KBM-7 (cell line): ENCODE data around the gene RTCB.
"Not testable (repeated sequence)": the region's sequence is repeated elsewhere in the genome, so short reads cannot be mapped to it uniquely, and the experiment has no call there.

Experiments used
- DNase-seq: peaks from one replicate; pipeline ENCODE4 v3.0.0-alpha.2; 2015
- in situ Hi-C: fragments of 300-500 bp; cut with MboI; formaldehyde crosslinking; loops from 2 replicates; pipeline ENCODE4 v1.14.3; 2020; ENCODE audit warnings: low sequenced_read_pairs, low pct_unique_long_range_greater_than_20kb, mixed read lengths

RTCB gene

GRCh38 chr22:32396746-32397145 is 15.3 kb downstream of the RTCB start:
- in situ Hi-C loops: no loop called here
- no peak for DNase-seq

GRCh38 chr22:32396255-32396654 is 15.8 kb downstream of the RTCB start:
- in situ Hi-C loops: no loop called here
- no peak for DNase-seq

- no peak for DNase-seq
- in situ Hi-C loops: no loop called here
Observed at GRCh38 chr22:32395107-32395506, 16.9 kb downstream of the RTCB start.

- peak; percentile 39 for DNase-seq
- in situ Hi-C loops: no loop called here
Observed at GRCh38 chr22:32389685-32390084, 22.4 kb downstream of the RTCB start.

- DNase-seq: no peak
- in situ Hi-C loops: no loop called here
Observed at GRCh38 chr22:32385681-32386080, 26.4 kb downstream of the RTCB start.

- DNase-seq: no peak
- in situ Hi-C loops: no loop called here
Observed at GRCh38 chr22:32380991-32381390, 31.1 kb downstream of the RTCB start.

GRCh38 chr22:32378707-32379272 is 33.3 kb downstream of the RTCB start:
- in situ Hi-C loops: no loop called here
- peak; percentile 65 for DNase-seq

- no peak for DNase-seq
- in situ Hi-C loops: no loop called here
Observed at GRCh38 chr22:32376681-32377080, 35.4 kb downstream of the RTCB start.

GRCh38 chr22:32375678-32376450 is 36.2 kb downstream of the RTCB start:
- no peak for DNase-seq
- in situ Hi-C loops: no loop called here

GRCh38 chr22:32364210-32364609 is 47.8 kb downstream of the RTCB start:
- in situ Hi-C loops: no loop called here
- DNase-seq: no peak

GRCh38 chr22:32361257-32361656 is 50.8 kb downstream of the RTCB start:
- in situ Hi-C loops: no loop called here
- no peak for DNase-seq

GRCh38 chr22:32360096-32360495 is 52.0 kb downstream of the RTCB start:
- in situ Hi-C loops, DNase-seq: not testable (repeated sequence)

- in situ Hi-C loops, DNase-seq: not testable (repeated sequence)
Observed at GRCh38 chr22:32357567-32357966, 54.5 kb downstream of the RTCB start, which contains the start of gene RFPL3. Gene RFPL3 (plus strand): TSS chr22:32357867. CDS start chr22:32358072, 205 bp downstream.

GRCh38 chr22:32355760-32356159 is 56.3 kb downstream of the RTCB start:
- in situ Hi-C loops: no loop called here
- no peak for DNase-seq

GRCh38 chr22:32354360-32355351 is 57.4 kb downstream of the RTCB start:
- peak; percentile 11 for DNase-seq
- in situ Hi-C loops: no loop called here

- no peak for DNase-seq
- in situ Hi-C loops: no loop called here
Observed at GRCh38 chr22:32353840-32354239, 58.2 kb downstream of the RTCB start.

GRCh38 chr22:32353292-32353691 is 58.8 kb downstream of the RTCB start:
- in situ Hi-C loops: no loop called here

GRCh38 chr22:32352681-32353080 is 59.4 kb downstream of the RTCB start:
- in situ Hi-C loops: no loop called here
- no peak for DNase-seq

More at GRCh38 chr22:32353292-32353691, 58.8 kb downstream of the RTCB start:
- no peak for DNase-seq

GRCh38 chr22:32351875-32352274 is 60.2 kb downstream of the RTCB start:
- DNase-seq, in situ Hi-C loops: not testable (repeated sequence)
